ENCODE measurements around the gene CD3D.
"Not testable (repeated sequence)": the region's sequence is repeated elsewhere in the genome, so short reads cannot be mapped to it uniquely, and the experiment has no call there.

Gene CD3D

DNA sequence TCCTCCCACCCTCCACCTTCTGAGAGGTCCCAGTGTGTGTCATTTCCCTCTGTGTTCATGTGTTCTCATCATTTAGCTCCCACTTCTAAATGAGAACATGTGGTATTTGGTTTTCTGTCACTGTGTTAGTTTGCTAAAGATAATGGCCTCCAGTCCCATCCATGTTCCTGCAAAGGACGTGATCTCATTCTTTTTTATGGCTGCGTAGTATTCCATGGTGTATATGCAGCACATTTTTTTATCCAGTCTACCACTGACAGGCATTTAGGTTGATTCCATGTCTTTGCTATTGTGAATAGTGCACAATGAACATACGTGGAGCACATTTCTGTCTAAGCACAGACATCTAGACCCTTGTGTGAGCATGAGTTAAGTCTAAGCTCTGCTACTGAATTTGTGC lies 32.2 kb downstream of the CD3D start:
- no peaks in the 10 kb centered on the region for H3K9me2 ChIP-seq (replicated peaks; ENCODE audit: insufficient read depth, low read length)
- no peaks in the 10 kb centered on the region for H3K9me3 ChIP-seq (ENCODE audit: insufficient read depth, low read length)
- H3K79me2 ChIP-seq (ENCODE audit: insufficient read depth, low read length), result no peaks in the 10 kb centered on the region
- H3K4me2 ChIP-seq (ENCODE audit: low read depth, low read length, poor library complexity, severe bottlenecking), result no peak overlapping the region
- no peak overlapping the region for H2AFZ ChIP-seq (ENCODE audit: low read depth, low read length, severe bottlenecking)
- H3F3A ChIP-seq (ENCODE audit: insufficient read depth), result no peaks in the 10 kb centered on the region
- H3K36me3 ChIP-seq (ENCODE audit: low read length), result no peaks in the 10 kb centered on the region
- H3K27ac ChIP-seq (ENCODE audit: low read depth, low read length), result no peak overlapping the region
- no peaks in the 10 kb centered on the region for H3K27me3 ChIP-seq (ENCODE audit: low read length)
- no peak overlapping the region for H3K4me3 ChIP-seq (ENCODE audit: insufficient read depth, low read length, poor library complexity, severe bottlenecking)
- no peak overlapping the region for H3K9ac ChIP-seq (ENCODE audit: low read length)
- no peaks in the 10 kb centered on the region for H4K20me1 ChIP-seq (ENCODE audit: low read depth, low read length)
- TF ChIP-seq, protein P1, sequence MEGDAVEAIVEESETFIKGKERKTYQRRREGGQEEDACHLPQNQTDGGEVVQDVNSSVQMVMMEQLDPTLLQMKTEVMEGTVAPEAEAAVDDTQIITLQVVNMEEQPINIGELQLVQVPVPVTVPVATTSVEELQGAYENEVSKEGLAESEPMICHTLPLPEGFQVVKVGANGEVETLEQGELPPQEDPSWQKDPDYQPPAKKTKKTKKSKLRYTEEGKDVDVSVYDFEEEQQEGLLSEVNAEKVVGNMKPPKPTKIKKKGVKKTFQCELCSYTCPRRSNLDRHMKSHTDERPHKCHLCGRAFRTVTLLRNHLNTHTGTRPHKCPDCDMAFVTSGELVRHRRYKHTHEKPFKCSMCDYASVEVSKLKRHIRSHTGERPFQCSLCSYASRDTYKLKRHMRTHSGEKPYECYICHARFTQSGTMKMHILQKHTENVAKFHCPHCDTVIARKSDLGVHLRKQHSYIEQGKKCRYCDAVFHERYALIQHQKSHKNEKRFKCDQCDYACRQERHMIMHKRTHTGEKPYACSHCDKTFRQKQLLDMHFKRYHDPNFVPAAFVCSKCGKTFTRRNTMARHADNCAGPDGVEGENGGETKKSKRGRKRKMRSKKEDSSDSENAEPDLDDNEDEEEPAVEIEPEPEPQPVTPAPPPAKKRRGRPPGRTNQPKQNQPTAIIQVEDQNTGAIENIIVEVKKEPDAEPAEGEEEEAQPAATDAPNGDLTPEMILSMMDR (IDR thresholded peaks at IDR 0.05; ENCODE audit: insufficient read depth, low read length, poor library complexity, severe bottlenecking), result no peak
- TF ChIP-seq EZH2phosphoT487 (conservative IDR thresholded peaks at IDR 0.05; ENCODE audit: low read length), result no peak

DNA sequence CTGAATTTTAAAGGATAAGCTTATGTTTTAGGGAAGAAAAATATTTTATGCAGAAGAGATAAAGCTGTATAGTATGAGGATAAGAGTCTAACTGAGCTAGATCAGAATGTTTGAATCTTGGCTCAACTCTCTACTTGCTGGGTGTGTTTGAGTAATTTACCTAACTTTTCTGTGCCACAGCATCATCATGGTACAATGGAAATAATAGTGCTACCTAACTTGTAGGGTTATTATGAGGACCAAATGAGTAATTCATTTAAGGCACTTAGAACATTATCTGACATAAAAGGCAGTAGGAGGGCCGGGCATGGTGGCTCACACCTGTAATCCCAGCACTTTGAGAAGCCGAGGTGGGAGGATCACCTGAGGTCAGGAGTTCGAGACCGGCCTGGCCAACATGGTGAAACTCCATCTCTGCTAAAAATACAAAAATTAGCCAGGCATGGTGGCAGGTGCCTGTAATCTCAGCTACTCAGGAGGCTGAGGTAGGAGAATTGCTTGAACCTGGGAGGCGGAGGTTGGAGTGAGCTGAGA lies 33.4 kb downstream of the CD3D start:
- H3K9me3 ChIP-seq (ENCODE audit: insufficient read depth, low read length); H3K4me2 ChIP-seq (ENCODE audit: low read depth, low read length, poor library complexity, severe bottlenecking); H2AFZ ChIP-seq (ENCODE audit: low read depth, low read length, severe bottlenecking); H3K4me3 ChIP-seq (ENCODE audit: insufficient read depth, low read length, poor library complexity, severe bottlenecking); H3K9me2 ChIP-seq (replicated peaks; ENCODE audit: insufficient read depth, low read length); H3K27me3 ChIP-seq (ENCODE audit: low read length); H3F3A ChIP-seq (ENCODE audit: insufficient read depth); H4K20me1 ChIP-seq (ENCODE audit: low read depth, low read length); H3K79me2 ChIP-seq (ENCODE audit: insufficient read depth, low read length); H3K27ac ChIP-seq (ENCODE audit: low read depth, low read length); H3K36me3 ChIP-seq (ENCODE audit: low read length); H3K9ac ChIP-seq (ENCODE audit: low read length): not testable (repeated sequence)

GRCh38 chr11:118306556-118306955 lies 35.9 kb downstream of the CD3D start:
- Histone ChIP-seq H3K36me3 (ENCODE audit: low read length) (no peaks in the 10 kb centered on the region), H3K9me3 (ENCODE audit: insufficient read depth, low read length) (no peaks in the 10 kb centered on the region), H3K4me2 (ENCODE audit: low read depth, low read length, poor library complexity, severe bottlenecking) (no peak overlapping the region), H3K9me2 (replicated peaks; ENCODE audit: insufficient read depth, low read length) (no peaks in the 10 kb centered on the region), H4K20me1 (ENCODE audit: low read depth, low read length) (no peaks in the 10 kb centered on the region), H3K9ac (ENCODE audit: low read length) (no peak overlapping the region), H3F3A (ENCODE audit: insufficient read depth) (no peaks in the 10 kb centered on the region), H2AFZ (ENCODE audit: low read depth, low read length, severe bottlenecking) (no peak overlapping the region), H3K27ac (ENCODE audit: low read depth, low read length) (no peak overlapping the region), H3K79me2 (ENCODE audit: insufficient read depth, low read length) (no peaks in the 10 kb centered on the region), H3K4me3 (ENCODE audit: insufficient read depth, low read length, poor library complexity, severe bottlenecking) (no peak overlapping the region), H3K27me3 (ENCODE audit: low read length) (no peaks in the 10 kb centered on the region)
- TF ChIP-seq, protein P1 (IDR thresholded peaks at IDR 0.05; ENCODE audit: insufficient read depth, low read length, poor library complexity, severe bottlenecking), result no peak
- TF ChIP-seq EZH2phosphoT487 (conservative IDR thresholded peaks at IDR 0.05; ENCODE audit: low read length), result no peak

DNA sequence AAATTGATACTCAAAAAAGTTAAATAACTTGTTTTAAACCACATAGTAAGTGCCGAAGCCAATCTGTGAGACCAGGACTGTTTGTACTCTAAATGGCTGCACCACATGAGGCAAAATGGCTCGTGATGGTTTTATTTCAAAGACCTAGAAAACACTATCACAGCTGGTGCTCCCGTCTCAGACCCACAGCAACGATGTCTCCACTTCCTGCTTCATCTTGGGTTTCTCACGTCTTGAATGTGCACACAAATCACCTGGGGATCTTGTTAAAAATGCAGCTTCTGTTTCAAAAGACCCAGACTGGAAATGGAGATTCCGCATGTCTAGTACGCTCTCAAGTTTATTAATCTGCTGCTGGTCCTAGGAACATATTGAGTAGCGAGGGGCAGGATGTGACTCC lies 36.8 kb downstream of the CD3D start:
- Histone ChIP-seq H3K27me3 (ENCODE audit: low read length) (no peaks in the 10 kb centered on the region), H3K4me2 (ENCODE audit: low read depth, low read length, poor library complexity, severe bottlenecking) (no peak overlapping the region), H3K9me2 (replicated peaks; ENCODE audit: insufficient read depth, low read length) (no peaks in the 10 kb centered on the region), H3F3A (ENCODE audit: insufficient read depth) (no peaks in the 10 kb centered on the region), H3K4me3 (ENCODE audit: insufficient read depth, low read length, poor library complexity, severe bottlenecking) (no peak overlapping the region), H3K36me3 (ENCODE audit: low read length) (no peaks in the 10 kb centered on the region), H3K79me2 (ENCODE audit: insufficient read depth, low read length) (no peaks in the 10 kb centered on the region), H2AFZ (ENCODE audit: low read depth, low read length, severe bottlenecking) (no peak overlapping the region), H4K20me1 (ENCODE audit: low read depth, low read length) (no peaks in the 10 kb centered on the region), H3K9ac (ENCODE audit: low read length) (no peak overlapping the region), H3K27ac (ENCODE audit: low read depth, low read length) (no peak overlapping the region), H3K9me3 (ENCODE audit: insufficient read depth, low read length) (no peaks in the 10 kb centered on the region)
- no peak for TF ChIP-seq EZH2phosphoT487 (conservative IDR thresholded peaks at IDR 0.05; ENCODE audit: low read length)
- TF ChIP-seq, protein P1 (IDR thresholded peaks at IDR 0.05; ENCODE audit: insufficient read depth, low read length, poor library complexity, severe bottlenecking), result no peak
